ENCODE data around the gene AQP5. TPM values are rescaled to one million over a fixed set of nuclear protein-coding genes. Genes with fewer than 3 reads are reported as not detected.
A peak's percentile ranks its signal among the peaks of the same experiment; 100 is the strongest.

The AQP5 gene
- total RNA-seq, 6 experiments from 2014 or later: not detected

DNA sequence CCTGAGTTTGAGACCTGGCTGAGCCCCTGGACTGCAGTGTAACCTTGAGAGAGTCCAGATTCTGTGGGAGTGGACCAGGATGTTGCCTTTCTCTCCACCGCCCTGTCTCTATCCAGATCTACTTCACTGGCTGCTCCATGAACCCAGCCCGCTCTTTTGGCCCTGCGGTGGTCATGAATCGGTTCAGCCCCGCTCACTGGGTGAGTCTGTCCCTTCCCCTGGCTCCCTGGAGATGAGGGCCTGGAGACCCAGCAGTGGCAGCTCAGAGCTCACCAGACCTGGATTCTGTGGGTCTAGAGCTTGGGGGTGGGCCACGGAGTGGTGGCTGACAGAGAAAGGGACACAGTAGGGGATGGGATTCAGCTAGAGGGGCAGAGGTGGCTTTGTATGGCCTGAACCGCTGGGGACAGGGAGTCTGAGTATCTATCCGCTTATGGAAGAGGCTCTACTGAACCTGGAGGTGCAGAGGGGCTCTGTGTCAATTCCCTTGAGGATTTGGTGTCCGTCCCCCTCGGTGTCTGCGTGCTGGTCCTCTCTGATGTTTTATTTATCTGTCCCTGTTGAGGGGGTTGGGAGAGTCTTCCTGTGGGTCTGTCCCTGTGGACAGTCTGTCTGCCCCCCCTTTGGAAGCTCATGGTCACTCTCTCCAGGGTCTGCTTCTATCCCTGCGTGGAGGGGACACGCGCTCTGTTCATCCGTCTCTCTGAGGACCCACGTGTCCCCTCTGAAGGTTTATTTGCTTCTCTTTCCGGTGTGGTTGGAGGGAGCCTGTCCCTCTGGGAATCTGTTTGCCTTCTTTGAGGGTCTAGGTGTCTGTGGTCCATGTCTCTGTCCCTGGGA lies 2.5 kb downstream of the AQP5 start:
- no peak overlapping the region for H3K27ac Mint-ChIP-seq
- H3K36me3 Mint-ChIP-seq (ENCODE audit: low read depth): peaks cover 6% of the 10 kb centered on the region; the same call in 1 of the 2 replicates
- TF ChIP-seq, protein P1, sequence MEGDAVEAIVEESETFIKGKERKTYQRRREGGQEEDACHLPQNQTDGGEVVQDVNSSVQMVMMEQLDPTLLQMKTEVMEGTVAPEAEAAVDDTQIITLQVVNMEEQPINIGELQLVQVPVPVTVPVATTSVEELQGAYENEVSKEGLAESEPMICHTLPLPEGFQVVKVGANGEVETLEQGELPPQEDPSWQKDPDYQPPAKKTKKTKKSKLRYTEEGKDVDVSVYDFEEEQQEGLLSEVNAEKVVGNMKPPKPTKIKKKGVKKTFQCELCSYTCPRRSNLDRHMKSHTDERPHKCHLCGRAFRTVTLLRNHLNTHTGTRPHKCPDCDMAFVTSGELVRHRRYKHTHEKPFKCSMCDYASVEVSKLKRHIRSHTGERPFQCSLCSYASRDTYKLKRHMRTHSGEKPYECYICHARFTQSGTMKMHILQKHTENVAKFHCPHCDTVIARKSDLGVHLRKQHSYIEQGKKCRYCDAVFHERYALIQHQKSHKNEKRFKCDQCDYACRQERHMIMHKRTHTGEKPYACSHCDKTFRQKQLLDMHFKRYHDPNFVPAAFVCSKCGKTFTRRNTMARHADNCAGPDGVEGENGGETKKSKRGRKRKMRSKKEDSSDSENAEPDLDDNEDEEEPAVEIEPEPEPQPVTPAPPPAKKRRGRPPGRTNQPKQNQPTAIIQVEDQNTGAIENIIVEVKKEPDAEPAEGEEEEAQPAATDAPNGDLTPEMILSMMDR (IDR thresholded peaks at IDR 0.05): no peak
- peaks cover 29% of the 10 kb centered on the region for H3K27me3 Mint-ChIP-seq (ENCODE audit: insufficient read depth)
- DNase-seq: no peak
- no peaks in the 10 kb centered on the region for H3K9me3 Mint-ChIP-seq
- no peak overlapping the region for H3K4me3 Mint-ChIP-seq
- H3K4me1 Mint-ChIP-seq (ENCODE audit: low read depth): peaks cover 17% of the 10 kb centered on the region

DNA sequence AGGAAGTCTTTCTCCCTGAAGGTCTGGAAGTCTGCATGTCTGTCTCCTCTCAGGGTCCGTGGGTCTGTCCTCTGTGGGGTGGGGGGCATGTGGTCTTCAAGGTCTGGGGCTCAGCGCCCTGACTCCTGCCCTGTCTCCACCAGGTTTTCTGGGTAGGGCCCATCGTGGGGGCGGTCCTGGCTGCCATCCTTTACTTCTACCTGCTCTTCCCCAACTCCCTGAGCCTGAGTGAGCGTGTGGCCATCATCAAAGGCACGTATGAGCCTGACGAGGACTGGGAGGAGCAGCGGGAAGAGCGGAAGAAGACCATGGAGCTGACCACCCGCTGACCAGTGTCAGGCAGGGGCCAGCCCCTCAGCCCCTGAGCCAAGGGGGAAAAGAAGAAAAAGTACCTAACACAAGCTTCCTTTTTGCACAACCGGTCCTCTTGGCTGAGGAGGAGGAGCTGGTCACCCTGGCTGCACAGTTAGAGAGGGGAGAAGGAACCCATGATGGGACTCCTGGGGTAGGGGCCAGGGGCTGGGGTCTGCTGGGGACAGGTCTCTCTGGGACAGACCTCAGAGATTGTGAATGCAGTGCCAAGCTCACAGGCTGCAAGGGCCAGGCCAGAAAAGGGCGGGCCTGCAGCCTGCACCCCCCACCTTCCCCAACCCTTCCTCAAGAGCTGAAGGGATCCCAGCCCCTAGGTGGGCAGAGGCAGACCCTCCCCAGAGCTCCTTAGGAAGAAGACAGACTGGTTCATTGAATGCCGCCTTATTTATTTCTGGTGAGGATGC lies 3.4 kb downstream of the AQP5 start:
- no peak for DNase-seq
- TF ChIP-seq, protein P1 (IDR thresholded peaks at IDR 0.05): no peak
- Mint-ChIP-seq H3K27ac (no peak overlapping the region), H3K27me3 (ENCODE audit: insufficient read depth) (peaks cover 27% of the 10 kb centered on the region), H3K4me1 (ENCODE audit: low read depth) (peaks cover 9% of the 10 kb centered on the region), H3K9me3 (no peaks in the 10 kb centered on the region), H3K4me3 (no peak overlapping the region), H3K36me3 (ENCODE audit: low read depth) (peaks cover 6% of the 10 kb centered on the region; the same call in 1 of the 2 replicates)

DNA sequence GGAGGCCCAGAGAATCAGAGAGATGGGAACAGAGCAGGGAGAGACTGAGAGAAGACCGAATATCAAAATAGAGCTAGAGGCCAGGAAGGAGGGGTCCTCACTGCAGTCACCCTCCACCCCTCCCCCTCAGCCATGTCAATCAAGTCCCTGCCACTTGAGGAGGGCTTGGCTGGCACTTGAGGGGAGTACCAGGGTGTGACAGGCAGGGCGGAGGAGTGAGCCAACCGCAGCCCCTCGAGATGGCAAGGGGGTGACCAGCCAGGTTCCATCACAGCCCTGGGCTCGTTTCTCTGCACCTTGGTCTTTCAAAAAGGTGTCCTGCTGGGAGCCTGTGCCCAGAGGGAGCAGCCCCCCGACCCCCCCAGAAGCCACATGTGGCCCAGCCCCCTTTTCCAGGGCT lies 4.2 kb downstream of the AQP5 start:
- TF ChIP-seq, protein P1 (IDR thresholded peaks at IDR 0.05): no peak
- H3K27me3 Mint-ChIP-seq (ENCODE audit: insufficient read depth): peaks cover 20% of the 10 kb centered on the region
- H3K4me3 Mint-ChIP-seq: no peak overlapping the region
- peaks cover under 1% of the 10 kb centered on the region for H3K4me1 Mint-ChIP-seq (ENCODE audit: low read depth)
- no peak for DNase-seq
- no peak overlapping the region for H3K27ac Mint-ChIP-seq
- no peaks in the 10 kb centered on the region for H3K36me3 Mint-ChIP-seq (ENCODE audit: low read depth)
- H3K9me3 Mint-ChIP-seq: no peaks in the 10 kb centered on the region

DNA sequence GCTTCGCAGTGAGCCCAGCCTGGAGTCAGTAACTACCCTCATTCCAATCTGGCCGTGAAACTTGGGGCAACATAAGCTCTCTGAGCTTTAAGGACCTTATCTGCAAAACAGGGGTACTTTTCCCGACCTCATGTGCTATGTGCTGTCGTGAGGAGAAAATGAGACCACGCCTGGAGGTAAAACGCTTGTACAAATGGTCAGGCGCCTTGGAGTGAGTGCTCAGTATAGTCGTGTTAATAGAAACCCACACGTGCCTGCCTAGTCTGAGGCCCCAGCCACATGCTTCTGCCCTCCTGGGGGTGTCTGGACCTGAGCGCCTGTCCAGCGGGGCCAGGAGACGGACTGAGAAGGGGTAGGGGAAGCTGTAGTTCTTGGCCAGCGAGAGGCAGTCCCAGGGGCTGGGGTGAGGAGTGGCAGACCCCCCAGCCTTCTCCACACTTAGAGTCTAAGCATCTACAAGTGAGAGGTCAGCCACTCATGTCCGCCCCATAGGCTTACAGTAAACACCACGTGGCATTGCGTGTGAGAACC lies 4.9 kb downstream of the AQP5 start:
- H3K27ac Mint-ChIP-seq: no peak overlapping the region
- no peaks in the 10 kb centered on the region for H3K9me3 Mint-ChIP-seq
- no peak for DNase-seq
- H3K27me3 Mint-ChIP-seq (ENCODE audit: insufficient read depth): peaks cover 20% of the 10 kb centered on the region
- H3K36me3 Mint-ChIP-seq (ENCODE audit: low read depth): no peaks in the 10 kb centered on the region
- H3K4me3 Mint-ChIP-seq: no peak overlapping the region
- no peaks in the 10 kb centered on the region for H3K4me1 Mint-ChIP-seq (ENCODE audit: low read depth)
- TF ChIP-seq, protein P1 (IDR thresholded peaks at IDR 0.05): no peak

DNA sequence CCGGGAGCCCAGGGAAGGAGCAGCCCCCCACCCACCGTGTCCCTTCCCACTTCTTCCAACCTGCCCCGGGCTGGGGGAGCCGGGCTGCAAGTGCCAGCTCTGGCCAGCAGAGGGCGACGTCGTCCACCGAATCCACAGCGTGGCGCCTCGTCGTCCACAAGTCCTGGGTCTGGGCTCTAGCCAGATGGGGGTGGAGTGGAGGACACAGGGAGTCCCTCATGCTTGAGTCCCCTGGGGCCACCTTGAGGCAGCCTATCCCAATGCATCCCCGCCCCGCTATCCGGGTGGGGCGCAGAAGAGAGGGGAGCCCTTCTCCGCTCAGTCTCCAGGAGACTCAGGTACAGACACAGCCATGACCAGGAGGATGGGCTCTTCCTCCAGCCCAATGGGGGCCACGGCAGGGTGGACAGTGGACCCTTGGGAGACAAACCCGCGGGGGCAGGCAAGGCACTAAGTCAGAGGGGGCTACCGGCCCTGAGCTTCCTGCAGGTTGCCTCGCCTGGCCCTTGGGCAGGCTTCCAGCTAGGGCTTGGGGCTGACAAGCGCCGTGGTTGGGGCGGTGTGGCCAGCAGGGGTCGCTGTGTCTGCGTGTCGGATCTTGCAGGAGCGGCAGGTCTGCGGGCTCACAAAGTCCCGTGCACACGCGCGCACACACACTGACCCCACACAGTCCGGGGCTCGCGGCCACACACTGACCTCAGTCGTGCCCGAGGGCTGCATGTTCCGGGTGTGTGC lies 5.5 kb downstream of the AQP5 start:
- peaks cover 20% of the 10 kb centered on the region for H3K27me3 Mint-ChIP-seq (ENCODE audit: insufficient read depth)
- peak overlapping the region; percentile 76 for H3K4me3 Mint-ChIP-seq
- no peaks in the 10 kb centered on the region for H3K4me1 Mint-ChIP-seq (ENCODE audit: low read depth)
- TF ChIP-seq, protein P1 (IDR thresholded peaks at IDR 0.05): peak; percentile 93
- no peak overlapping the region for H3K27ac Mint-ChIP-seq
- DNase-seq: peak; percentile 71
- H3K9me3 Mint-ChIP-seq: no peaks in the 10 kb centered on the region
- no peaks in the 10 kb centered on the region for H3K36me3 Mint-ChIP-seq (ENCODE audit: low read depth)

Measured in HFFc6 (cell line).